A549 (cell line): Measurements from ENCODE around the gene LCE3B. TPM values are rescaled to one million over a fixed set of nuclear protein-coding genes. Genes with fewer than 3 reads are reported as not detected.

Experiments used
- ATAC-seq, 2 experiments: fragments of 200-7000 bp in 1 of 2; fragments of >200 bp in 1 of 2; cut with Nextera tagmentation in 1 of 2; cut with Tn5 transposase in 1 of 2; 3 replicates each; pipeline versions ENCODE4 v1.8.0 to v1.9.1; 2018 to 2020; ENCODE audit warnings: mild to moderate bottlenecking in 1 of 2, moderate library complexity in 1 of 2
- CTCF ChIA-PET: fragments of 300-600 bp; sonication (Branson Sonifier 250); formaldehyde crosslinking; extraction: SDS; loops from one replicate; lab custom pipeline; 2021; ENCODE audit warnings: antibody characterized with exemption, inconsistent platforms; lab: Yijun Ruan, JAX
- POLR2A ChIA-PET: fragments of 350-600 bp; formaldehyde crosslinking; extraction: SDS; loops from one replicate; lab custom pipeline; 2021; ENCODE audit warnings: antibody characterized with exemption, inconsistent platforms; lab: Yijun Ruan, JAX
- DNase-seq, 2 experiments: peaks; one replicate each; pipeline versions ENCODE4 v3.0.0 to v3.0.0-alpha.2; 2011 to 2016; ENCODE audit warnings: low read depth in 1 of 2, low spot score in 1 of 2
- FAIRE-seq: peaks from 2 replicates; lab custom pipeline; 2011; peaks lifted over from hg19 to GRCh38; lab: Jason Lieb, UNC
- H3K27ac ChIP-seq, 2 experiments: fragments of >200 bp; sonication (Bioruptor Twin); formaldehyde crosslinking; 3 replicates each; pipeline ENCODE4 v1.5.1; 2016 to 2017
- H3K4me1 ChIP-seq: fragments of >200 bp; sonication (Bioruptor Twin); formaldehyde crosslinking; 3 replicates; pipeline ENCODE4 v1.6.1; 2016
- H3K4me2 ChIP-seq: fragments of >200 bp; sonication (Bioruptor Twin); formaldehyde crosslinking; 3 replicates; pipeline ENCODE4 v1.6.1; 2016
- H3K4me3 ChIP-seq: fragments of >200 bp; sonication (Bioruptor Twin); formaldehyde crosslinking; 3 replicates; pipeline ENCODE4 v1.5.1; 2016
- H3K9me3 ChIP-seq: fragments of >200 bp; sonication (Bioruptor Twin); formaldehyde crosslinking; 3 replicates; pipeline ENCODE4 v1.6.1; 2016
- BHLHE40 ChIP-seq: IDR thresholded peaks from 2 replicates; pipeline ENCODE4 v1.6.1; 2012; ENCODE audit warnings: low read depth, low read length, inconsistent platforms
- FOSL2 ChIP-seq, 2 experiments: fragments of 450-650 bp in 1 of 2; fragments of >200 bp in 1 of 2; sonication (Bioruptor Twin) in 1 of 2; formaldehyde crosslinking; IDR thresholded peaks; 2 replicates each; pipeline versions ENCODE4 v1.5.0 to v1.6.1; 2016 to 2020; ENCODE audit warnings: mild to moderate bottlenecking in 1 of 2, moderate library complexity in 1 of 2
- HOXB5 ChIP-seq: fragments of 250-450 bp; sonication (Bioruptor Pico); IDR thresholded peaks from 2 replicates; pipeline ENCODE4 v1.5.0; 2020; ENCODE audit warnings: mild to moderate bottlenecking, moderate library complexity
- KDM5A ChIP-seq: fragments of 200-600 bp; sonication (generic); IDR thresholded peaks from 2 replicates; pipeline ENCODE4 v1.6.1; 2016; ENCODE audit warnings: antibody characterized with exemption, mild to moderate bottlenecking
- WGBS: methylation state at CpG from one replicate; pipeline ENCODE4 v1.1.6; 2017; ENCODE audit errors: missing lambda C conversion rate; 5-methylcytosine and 5-hydroxymethylcytosine counted together
- polyA plus RNA-seq, 4 experiments: library from polyadenylated mRNA; depleted of rRNA in 3 of 4; stranded (reverse); fragments of >200 nt; fragmentation: RNase III in 1 of 4; extraction: RNeasy Plus Mini Kit Qiagen cat#74134 plus additional on column Dnase treatment in 1 of 4; gene quantifications; 2 replicates in 3 of 4; 3 replicates in 1 of 4; pipeline ENCODE4 v1.2.3, GENCODE V29; 2011 to 2017
- small RNA-seq, 6 experiments: library from RNA; depleted of rRNA; stranded (forward); fragments of <200 nt; gene quantifications; one replicate each; pipeline ENCODE3, GENCODE V24; 2012

Gene LCE3B
- polyA plus RNA-seq, 2 of the 4 experiments (the other 2 are of a cell fraction), result not detected

DNA sequence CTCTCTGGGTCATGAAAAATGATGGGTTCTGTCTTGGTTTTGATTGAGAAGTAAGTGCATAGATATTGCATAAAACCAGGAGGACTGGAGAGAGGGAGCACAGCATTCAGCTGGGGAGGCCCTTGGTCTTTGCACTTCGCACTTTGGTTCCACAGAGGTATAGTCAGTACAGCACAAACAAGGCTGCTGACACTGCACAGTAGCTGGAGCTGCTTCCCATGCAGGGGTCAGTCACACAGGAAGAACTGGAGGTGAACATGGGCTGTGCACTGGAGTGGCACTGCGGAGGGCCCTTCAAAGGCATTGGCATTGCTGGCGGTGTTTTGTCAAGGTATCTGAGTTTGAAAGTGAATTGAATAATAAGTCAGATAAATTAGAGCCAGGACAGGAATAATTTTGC is 45.0 kb downstream of the LCE3B start:
- H3K27ac ChIP-seq, result no peak overlapping the region
- H3K4me2 ChIP-seq, result no peak overlapping the region
- CTCF ChIA-PET, result interaction anchor here (1.5 kb wide), 1 partner anchor 267 kb away, joined by 6 read pairs; no protein-coding TSS in a partner anchor
- POLR2A ChIA-PET, result no interaction called here
- FAIRE-seq (no peak), DNase-seq (no peak), ATAC-seq (no peak)
- 38% methylated on average over 3 of the region's 3 CpGs for WGBS
- no peaks in the 10 kb centered on the region for H3K9me3 ChIP-seq
- H3K4me1 ChIP-seq, result no peaks in the 10 kb centered on the region
- H3K4me3 ChIP-seq, result no peak overlapping the region
- no peak for TF ChIP-seq FOSL2 (IDR thresholded peaks at IDR 0.05)
- TF ChIP-seq FOSL2 (CRISPR knock-in tag; IDR thresholded peaks at IDR 0.05), result no peak

DNA sequence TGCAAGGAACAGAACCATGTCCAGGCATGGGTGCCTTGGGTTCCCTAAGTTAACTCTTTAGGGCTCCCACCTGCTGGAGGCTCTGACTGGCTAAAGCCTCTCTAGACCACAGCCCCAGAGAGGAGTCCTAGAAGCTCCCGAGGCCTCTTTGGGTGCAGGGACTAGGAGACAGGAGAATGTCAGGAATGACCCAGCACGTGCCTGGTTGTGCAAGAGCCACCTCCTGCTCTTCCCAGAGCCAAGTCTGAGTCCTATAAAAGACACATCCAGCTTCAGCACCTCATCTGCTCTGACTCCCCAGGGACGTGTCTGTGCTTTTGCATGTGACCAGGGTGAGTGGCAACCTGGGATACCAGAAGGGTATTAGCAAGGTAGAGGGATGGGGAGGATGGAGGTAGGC is 49.5 kb downstream of the LCE3B start, which contains the start of gene LCE2D:
TSS of gene LCE2D (plus strand) at position 283 of the 400 bp plus-strand sequence. CDS start 726 bp downstream, outside the sequence.
- no peak for DNase-seq
- no peak for FAIRE-seq
- 0% methylated on average over 3 of the region's 3 CpGs for WGBS
- no peak for ATAC-seq
- no peak within 1 kb of the TSS for H3K27ac ChIP-seq
- POLR2A ChIA-PET, result no interaction called here
- H3K9me3 ChIP-seq, result no peaks in the 10 kb centered on the region
- TF ChIP-seq BHLHE40, result no peak
- no peak for TF ChIP-seq KDM5A
- TF ChIP-seq HOXB5 (CRISPR knock-in tag), result no peak
- H3K4me1 ChIP-seq, result no peaks in the 10 kb centered on the region
- H3K4me2 ChIP-seq, result no peak within 1 kb of the TSS
- no peak within 1 kb of the TSS for H3K4me3 ChIP-seq
- CTCF ChIA-PET, result interaction anchor here (1.4 to 4.0 kb wide), 3 partner anchors 9 to 208 kb away, joined by 3 to 37 read pairs (median 4); no protein-coding TSS in a partner anchor

Small RNAs within 50 kb of the gene (small RNA-seq; reads per million reads assigned to genes)
- gene LCE3A (0 to 0.69 (median 0) reads per million in 6 experiments), gene LCE3B (0 reads per million in 6 experiments)

Other genes starting within 250 kb of the LCE3B start
- not detected in 2 replicates for gene CRNN, start 199.5 kb upstream of the LCE3B start, polyA plus RNA-seq (2011; rRNA removed)
- not detected in 3 replicates for gene CRNN, start 199.5 kb upstream of the LCE3B start, polyA plus RNA-seq (2017; fragmentation: RNase III; extraction: RNeasy Plus Mini Kit Qiagen cat#74134 plus additional on column Dnase treatment)
- not detected in 2 replicates for gene LCE5A, start 103.0 kb upstream of the LCE3B start, polyA plus RNA-seq (2011; rRNA removed)
- gene LCE5A, start 103.0 kb upstream of the LCE3B start, polyA plus RNA-seq (2017; fragmentation: RNase III; extraction: RNeasy Plus Mini Kit Qiagen cat#74134 plus additional on column Dnase treatment), result not detected in 3 replicates
- 0.47 and 0.50 TPM in 2 replicates for gene CRCT1, start 99.3 kb upstream of the LCE3B start, polyA plus RNA-seq (2011; rRNA removed)
- gene CRCT1, start 99.3 kb upstream of the LCE3B start, polyA plus RNA-seq (2017; fragmentation: RNase III; extraction: RNeasy Plus Mini Kit Qiagen cat#74134 plus additional on column Dnase treatment), result 0.14 TPM in 1 of 3 replicates, not detected in the others
- gene LCE3E, start 47.0 kb upstream of the LCE3B start, polyA plus RNA-seq (2011; rRNA removed), result not detected in 2 replicates
- gene LCE3E, start 47.0 kb upstream of the LCE3B start, polyA plus RNA-seq (2017; fragmentation: RNase III; extraction: RNeasy Plus Mini Kit Qiagen cat#74134 plus additional on column Dnase treatment), result not detected in 3 replicates
- gene LCE3D, start 33.3 kb upstream of the LCE3B start, polyA plus RNA-seq (2011; rRNA removed), result 0.23 and 0.36 TPM in 2 replicates
- gene LCE3D, start 33.3 kb upstream of the LCE3B start, polyA plus RNA-seq (2017; fragmentation: RNase III; extraction: RNeasy Plus Mini Kit Qiagen cat#74134 plus additional on column Dnase treatment), result 0.18 to 0.39 TPM (median 0.18 TPM) in 3 replicates
- gene LCE3C, start 13.6 kb upstream of the LCE3B start, polyA plus RNA-seq (2011; rRNA removed), result not detected in 2 replicates
- not detected in 3 replicates for gene LCE3C, start 13.6 kb upstream of the LCE3B start, polyA plus RNA-seq (2017; fragmentation: RNase III; extraction: RNeasy Plus Mini Kit Qiagen cat#74134 plus additional on column Dnase treatment)
- not detected in 2 replicates for gene LCE3A, start 9.3 kb downstream of the LCE3B start, polyA plus RNA-seq (2011; rRNA removed)
- gene LCE3A, start 9.3 kb downstream of the LCE3B start, polyA plus RNA-seq (2017; fragmentation: RNase III; extraction: RNeasy Plus Mini Kit Qiagen cat#74134 plus additional on column Dnase treatment), result not detected in 3 replicates
- not detected in 2 replicates for gene LCE2D, start 49.6 kb downstream of the LCE3B start, polyA plus RNA-seq (2011; rRNA removed)
- gene LCE2D, start 49.6 kb downstream of the LCE3B start, polyA plus RNA-seq (2017; fragmentation: RNase III; extraction: RNeasy Plus Mini Kit Qiagen cat#74134 plus additional on column Dnase treatment), result not detected in 3 replicates
- gene LCE2C, start 61.5 kb downstream of the LCE3B start, polyA plus RNA-seq (2011; rRNA removed), result not detected in 2 replicates
- gene LCE2C, start 61.5 kb downstream of the LCE3B start, polyA plus RNA-seq (2017; fragmentation: RNase III; extraction: RNeasy Plus Mini Kit Qiagen cat#74134 plus additional on column Dnase treatment), result not detected in 3 replicates
- not detected in 2 replicates for gene LCE2B, start 72.3 kb downstream of the LCE3B start, polyA plus RNA-seq (2011; rRNA removed)
- gene LCE2B, start 72.3 kb downstream of the LCE3B start, polyA plus RNA-seq (2017; fragmentation: RNase III; extraction: RNeasy Plus Mini Kit Qiagen cat#74134 plus additional on column Dnase treatment), result not detected in 3 replicates
- not detected in 2 replicates for gene LCE2A, start 84.5 kb downstream of the LCE3B start, polyA plus RNA-seq (2011; rRNA removed)
- not detected in 3 replicates for gene LCE2A, start 84.5 kb downstream of the LCE3B start, polyA plus RNA-seq (2017; fragmentation: RNase III; extraction: RNeasy Plus Mini Kit Qiagen cat#74134 plus additional on column Dnase treatment)
- not detected in 2 replicates for gene LCE4A, start 94.3 kb downstream of the LCE3B start, polyA plus RNA-seq (2011; rRNA removed)
- not detected in 3 replicates for gene LCE4A, start 94.3 kb downstream of the LCE3B start, polyA plus RNA-seq (2017; fragmentation: RNase III; extraction: RNeasy Plus Mini Kit Qiagen cat#74134 plus additional on column Dnase treatment)
- gene KPRP, start 144.2 kb downstream of the LCE3B start, polyA plus RNA-seq (2011; rRNA removed), result not detected in 2 replicates
- gene KPRP, start 144.2 kb downstream of the LCE3B start, polyA plus RNA-seq (2017; fragmentation: RNase III; extraction: RNeasy Plus Mini Kit Qiagen cat#74134 plus additional on column Dnase treatment), result not detected in 3 replicates
- not detected in 2 replicates for gene LCE1F, start 161.3 kb downstream of the LCE3B start, polyA plus RNA-seq (2011; rRNA removed)
- not detected in 3 replicates for gene LCE1F, start 161.3 kb downstream of the LCE3B start, polyA plus RNA-seq (2017; fragmentation: RNase III; extraction: RNeasy Plus Mini Kit Qiagen cat#74134 plus additional on column Dnase treatment)
- not detected in 2 replicates for gene LCE1E, start 172.4 kb downstream of the LCE3B start, polyA plus RNA-seq (2011; rRNA removed)
- gene LCE1E, start 172.4 kb downstream of the LCE3B start, polyA plus RNA-seq (2017; fragmentation: RNase III; extraction: RNeasy Plus Mini Kit Qiagen cat#74134 plus additional on column Dnase treatment), result not detected in 3 replicates
- not detected in 2 replicates for gene LCE1D, start 182.9 kb downstream of the LCE3B start, polyA plus RNA-seq (2011; rRNA removed)
- not detected in 3 replicates for gene LCE1D, start 182.9 kb downstream of the LCE3B start, polyA plus RNA-seq (2017; fragmentation: RNase III; extraction: RNeasy Plus Mini Kit Qiagen cat#74134 plus additional on column Dnase treatment)
- gene LCE1C, start 192.8 kb downstream of the LCE3B start, polyA plus RNA-seq (2011; rRNA removed), result not detected in 2 replicates
- not detected in 3 replicates for gene LCE1C, start 192.8 kb downstream of the LCE3B start, polyA plus RNA-seq (2017; fragmentation: RNase III; extraction: RNeasy Plus Mini Kit Qiagen cat#74134 plus additional on column Dnase treatment)
- not detected in 2 replicates for gene LCE1B, start 198.2 kb downstream of the LCE3B start, polyA plus RNA-seq (2011; rRNA removed)
- gene LCE1B, start 198.2 kb downstream of the LCE3B start, polyA plus RNA-seq (2017; fragmentation: RNase III; extraction: RNeasy Plus Mini Kit Qiagen cat#74134 plus additional on column Dnase treatment), result not detected in 3 replicates
- gene LCE1A, start 213.7 kb downstream of the LCE3B start, polyA plus RNA-seq (2011; rRNA removed), result not detected in 2 replicates
- not detected in 3 replicates for gene LCE1A, start 213.7 kb downstream of the LCE3B start, polyA plus RNA-seq (2017; fragmentation: RNase III; extraction: RNeasy Plus Mini Kit Qiagen cat#74134 plus additional on column Dnase treatment)
- gene LCE6A, start 229.0 kb downstream of the LCE3B start, polyA plus RNA-seq (2011; rRNA removed), result not detected in 2 replicates
- gene LCE6A, start 229.0 kb downstream of the LCE3B start, polyA plus RNA-seq (2017; fragmentation: RNase III; extraction: RNeasy Plus Mini Kit Qiagen cat#74134 plus additional on column Dnase treatment), result not detected in 3 replicates
- gene LCE7A, start 246.2 kb downstream of the LCE3B start, polyA plus RNA-seq (2011; rRNA removed), result not detected in 2 replicates
- gene LCE7A, start 246.2 kb downstream of the LCE3B start, polyA plus RNA-seq (2017; fragmentation: RNase III; extraction: RNeasy Plus Mini Kit Qiagen cat#74134 plus additional on column Dnase treatment), result not detected in 3 replicates